Suprapubic skin (tissue), 4 donors: ENCODE results near the gene FOXJ3. TPM values are rescaled to one million over a fixed set of nuclear protein-coding genes. Genes with fewer than 3 reads are reported as not detected.
"Not testable (repeated sequence)": the region's sequence is repeated elsewhere in the genome, so short reads cannot be mapped to it uniquely, and the experiment has no call there.

Experiments
- DNase-seq, 2 donors: peaks; one replicate each; pipeline ENCODE4 v3.0.0-alpha.2; 2019; ENCODE audit warnings: low spot score in 2 of 2
- H3K27ac ChIP-seq: fragments of 200-600 bp; sonication (generic); one replicate; pipeline ENCODE4 v1.5.1; 2019
- H3K27me3 ChIP-seq: fragments of 200-600 bp; sonication (generic); one replicate; pipeline ENCODE4 v1.5.1; 2019
- H3K36me3 ChIP-seq: fragments of 200-600 bp; sonication (generic); one replicate; pipeline ENCODE4 v1.5.1; 2019
- H3K4me1 ChIP-seq: fragments of 200-600 bp; sonication (generic); one replicate; pipeline ENCODE4 v1.5.1; 2019
- H3K4me3 ChIP-seq: fragments of 200-600 bp; sonication (generic); one replicate; pipeline ENCODE4 v1.5.1; 2019; ENCODE audit warnings: mild to moderate bottlenecking
- H3K9me3 ChIP-seq: fragments of 200-600 bp; sonication (generic); one replicate; pipeline ENCODE4 v1.5.1; 2019
- EP300 ChIP-seq: sonication (generic); formaldehyde crosslinking; IDR thresholded peaks from one replicate; pipeline ENCODE4 v1.6.1; 2017; ENCODE audit warnings: antibody characterized with exemption
- POLR2A ChIP-seq, 2 donors: fragments of 450-650 bp; IDR thresholded peaks; one replicate each; pipeline ENCODE4 v1.6.1; 2017; ENCODE audit warnings: antibody characterized with exemption in 2 of 2, mild to moderate bottlenecking in 2 of 2, moderate library complexity in 2 of 2
- POLR2AphosphoS5 ChIP-seq, 3 donors: sonication (generic); formaldehyde crosslinking; IDR thresholded peaks; one replicate each; pipeline ENCODE4 v1.6.1; 2017; ENCODE audit warnings: antibody characterized with exemption in 3 of 3
- WGBS: methylation state at CpG from one replicate; pipeline ENCODE4 v1.1.5; 2018; 5-methylcytosine and 5-hydroxymethylcytosine counted together
- total RNA-seq, 4 donors: library from RNA; depleted of rRNA; stranded (reverse); fragments of >200 nt; gene quantifications; one replicate each; pipeline ENCODE4 v1.1.0, GENCODE V29; 2016
- TF ChIP-seq, protein P1 (sequence below), 2 donors: fragments of 200-600 bp in 1 of 2; fragments of 450-650 bp in 1 of 2; sonication (generic) in 1 of 2; IDR thresholded peaks; one replicate each; pipeline ENCODE4 v1.5.1; 2016 to 2019; ENCODE audit warnings: antibody characterized with exemption in 2 of 2, mild to moderate bottlenecking in 1 of 2, moderate library complexity in 1 of 2

FOXJ3 gene
- total RNA-seq, 4 donors from 2014 or later, result 37.0 to 71.0 (median 41.1) TPM

DNA sequence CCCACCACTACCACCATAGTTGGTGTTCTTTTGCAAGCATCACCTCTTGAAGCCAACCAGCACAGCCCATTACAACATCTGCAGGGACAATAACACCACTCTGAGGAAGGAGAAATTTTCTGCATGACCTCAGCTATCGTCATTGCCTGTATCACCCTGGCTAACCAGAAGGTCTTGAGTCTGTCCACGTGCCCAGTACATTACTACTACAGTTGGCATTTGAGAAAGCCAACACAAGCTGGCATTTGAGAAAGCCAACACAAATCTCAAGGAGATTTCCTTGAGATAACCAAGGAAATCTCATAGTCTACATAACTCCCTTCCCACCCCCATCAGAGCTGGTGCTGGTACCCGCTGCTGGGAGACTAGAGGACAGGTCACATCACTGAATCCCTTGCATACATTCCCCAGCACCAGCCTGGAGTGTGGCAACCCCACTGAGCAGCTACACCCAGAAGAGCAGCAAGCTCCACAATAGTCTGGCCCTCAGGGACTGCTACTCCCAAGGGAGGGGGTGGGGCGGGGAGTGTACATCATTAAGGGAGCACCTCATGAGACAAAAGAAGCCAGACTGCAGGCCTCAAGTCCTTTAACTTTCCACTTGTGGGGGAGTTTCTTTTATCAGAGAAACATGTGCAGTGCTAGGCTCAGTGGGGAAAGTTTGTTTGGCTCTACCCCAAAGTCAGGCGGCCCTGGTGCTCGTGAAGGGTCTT, 124.5 kb downstream of the FOXJ3 start:
- TF ChIP-seq EP300 (no peak), POLR2A (IDR thresholded peaks at IDR 0.05) (no peak), POLR2AphosphoS5 (IDR thresholded peaks at IDR 0.05) (no peak)
- TF ChIP-seq, protein P1, sequence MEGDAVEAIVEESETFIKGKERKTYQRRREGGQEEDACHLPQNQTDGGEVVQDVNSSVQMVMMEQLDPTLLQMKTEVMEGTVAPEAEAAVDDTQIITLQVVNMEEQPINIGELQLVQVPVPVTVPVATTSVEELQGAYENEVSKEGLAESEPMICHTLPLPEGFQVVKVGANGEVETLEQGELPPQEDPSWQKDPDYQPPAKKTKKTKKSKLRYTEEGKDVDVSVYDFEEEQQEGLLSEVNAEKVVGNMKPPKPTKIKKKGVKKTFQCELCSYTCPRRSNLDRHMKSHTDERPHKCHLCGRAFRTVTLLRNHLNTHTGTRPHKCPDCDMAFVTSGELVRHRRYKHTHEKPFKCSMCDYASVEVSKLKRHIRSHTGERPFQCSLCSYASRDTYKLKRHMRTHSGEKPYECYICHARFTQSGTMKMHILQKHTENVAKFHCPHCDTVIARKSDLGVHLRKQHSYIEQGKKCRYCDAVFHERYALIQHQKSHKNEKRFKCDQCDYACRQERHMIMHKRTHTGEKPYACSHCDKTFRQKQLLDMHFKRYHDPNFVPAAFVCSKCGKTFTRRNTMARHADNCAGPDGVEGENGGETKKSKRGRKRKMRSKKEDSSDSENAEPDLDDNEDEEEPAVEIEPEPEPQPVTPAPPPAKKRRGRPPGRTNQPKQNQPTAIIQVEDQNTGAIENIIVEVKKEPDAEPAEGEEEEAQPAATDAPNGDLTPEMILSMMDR (IDR thresholded peaks at IDR 0.05), result no peak
- no peak for DNase-seq
- H3K9me3 ChIP-seq, result no peaks in the 10 kb centered on the region
- H3K27ac ChIP-seq, result no peak overlapping the region
- WGBS, result 84% methylated on average over 5 of the region's 6 CpGs
- no peaks in the 10 kb centered on the region for H3K27me3 ChIP-seq
- no peaks in the 10 kb centered on the region for H3K36me3 ChIP-seq
- peaks cover 27% of the 10 kb centered on the region for H3K4me1 ChIP-seq
- no peak overlapping the region for H3K4me3 ChIP-seq

DNA sequence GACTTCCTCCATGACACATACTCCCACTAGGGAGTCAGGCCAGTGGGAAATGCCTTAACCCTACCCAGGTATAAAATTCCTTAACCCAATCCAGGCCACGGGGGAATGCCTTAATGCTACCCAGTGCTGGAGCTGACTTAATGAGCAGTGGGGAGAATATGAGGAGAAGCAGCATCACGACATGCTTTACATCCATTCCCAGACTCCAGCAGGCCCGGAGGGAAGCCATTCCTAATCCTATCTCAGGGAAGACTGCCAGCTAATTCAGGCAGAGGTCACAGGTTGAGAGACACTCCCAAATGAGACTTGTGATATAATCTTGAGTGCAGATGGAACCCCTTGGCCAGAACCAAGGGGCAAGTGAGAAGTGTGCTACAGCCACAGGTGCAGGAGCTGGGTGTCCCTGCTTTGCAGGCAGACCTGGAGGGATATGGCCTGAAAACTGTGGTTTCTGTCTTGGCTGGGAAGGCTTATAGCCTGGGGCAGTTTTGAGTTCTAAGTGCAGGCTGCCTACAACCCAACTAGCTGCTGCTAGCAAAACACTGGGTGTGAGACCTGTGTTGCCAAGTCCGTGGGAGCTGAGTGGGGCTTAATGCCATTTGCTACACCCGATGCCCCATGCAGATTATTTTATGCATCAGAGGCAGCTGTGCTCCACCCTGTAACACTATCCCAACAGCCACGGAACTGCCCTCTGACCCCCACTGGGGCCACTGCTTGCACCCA, 125.3 kb downstream of the FOXJ3 start:
- Histone ChIP-seq H3K36me3 (no peaks in the 10 kb centered on the region), H3K4me1 (peaks cover 24% of the 10 kb centered on the region), H3K27ac (no peak overlapping the region), H3K27me3 (no peaks in the 10 kb centered on the region), H3K4me3 (no peak overlapping the region), H3K9me3 (no peaks in the 10 kb centered on the region)
- WGBS, result 64% methylated on average over 4 of the region's 6 CpGs
- TF ChIP-seq POLR2A (IDR thresholded peaks at IDR 0.05) (no peak), EP300 (no peak), POLR2AphosphoS5 (IDR thresholded peaks at IDR 0.05) (no peak)
- TF ChIP-seq, protein P1 (IDR thresholded peaks at IDR 0.05), result no peak
- no peak for DNase-seq

DNA sequence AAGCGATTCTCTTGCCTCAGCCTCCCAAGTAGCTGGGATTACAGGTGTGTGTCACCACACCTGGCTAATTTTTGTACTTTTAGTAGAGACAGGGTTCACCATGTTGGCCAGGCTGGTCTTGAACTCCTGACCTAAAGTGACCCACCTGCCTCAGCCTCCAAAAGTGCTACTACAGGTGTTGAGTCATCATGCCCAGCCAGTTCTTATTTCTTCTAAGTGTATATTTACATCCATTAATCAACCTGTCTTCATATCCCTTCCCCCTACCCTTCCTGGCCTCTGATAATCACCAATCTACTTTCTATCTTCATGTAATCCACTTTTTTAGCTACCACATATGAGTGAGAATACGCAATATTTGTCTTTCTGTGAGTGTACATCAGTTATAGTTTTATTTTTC, 128.1 kb downstream of the FOXJ3 start:
- not testable (repeated sequence) for H3K4me3 ChIP-seq

DNA sequence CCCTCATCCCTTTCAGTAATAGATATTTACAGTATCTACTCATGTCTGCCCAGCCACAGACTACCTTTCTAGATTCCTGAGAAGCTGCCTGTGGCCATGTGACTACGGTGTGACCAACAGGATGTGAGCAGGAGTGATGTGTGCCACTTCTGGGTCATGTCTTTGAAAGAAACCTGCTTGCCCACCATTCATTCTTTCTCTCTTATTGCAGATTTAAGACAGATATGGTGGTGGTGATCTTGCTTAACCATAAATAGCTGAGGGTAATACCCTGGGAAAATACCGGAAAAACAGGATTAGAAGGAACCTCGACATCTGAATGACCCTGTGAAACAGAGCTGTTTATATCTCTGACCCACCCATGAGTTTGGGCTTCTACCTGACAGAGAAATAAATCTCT, 128.9 kb downstream of the FOXJ3 start:
- Histone ChIP-seq H3K36me3 (peaks cover 22% of the 10 kb centered on the region), H3K9me3 (no peaks in the 10 kb centered on the region), H3K4me1 (peaks cover 19% of the 10 kb centered on the region), H3K4me3 (no peak overlapping the region), H3K27ac (no peak overlapping the region), H3K27me3 (no peaks in the 10 kb centered on the region)
- TF ChIP-seq, protein P1 (IDR thresholded peaks at IDR 0.05), result no peak
- TF ChIP-seq EP300, result no peak
- TF ChIP-seq POLR2A (IDR thresholded peaks at IDR 0.05), result no peak
- TF ChIP-seq POLR2AphosphoS5 (IDR thresholded peaks at IDR 0.05), result no peak
- no peak for DNase-seq
- 64% methylated on average over 3 of the region's 3 CpGs for WGBS

More for the DNA sequence above, 128.1 kb downstream of the FOXJ3 start:
- Histone ChIP-seq H3K36me3 (peaks cover 18% of the 10 kb centered on the region), H3K4me1 (peaks cover 19% of the 10 kb centered on the region)
- not testable (repeated sequence) for DNase-seq, H3K9me3 ChIP-seq, H3K27me3 ChIP-seq, H3K27ac ChIP-seq
- WGBS, result 98% methylated on average over 2 of the region's 2 CpGs

DNA sequence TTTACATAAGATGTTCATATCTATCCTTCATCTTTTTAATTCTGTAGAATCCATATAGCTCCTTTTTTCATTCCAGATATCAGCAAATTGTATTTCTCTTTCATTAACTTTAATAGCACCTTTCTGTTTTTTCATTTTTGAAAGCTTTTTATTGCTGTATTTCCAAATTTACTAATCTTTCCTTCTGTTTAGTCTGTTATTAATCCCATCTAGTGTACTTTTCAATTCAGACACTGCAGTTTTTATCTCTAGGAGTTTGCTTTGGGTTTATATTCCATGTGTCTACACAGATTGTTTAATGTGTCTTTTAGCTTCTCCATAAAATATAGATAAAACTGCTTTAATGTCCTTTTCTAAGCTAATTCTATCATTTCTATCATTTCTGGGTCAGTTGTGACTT, 133.0 kb downstream of the FOXJ3 start:
- Histone ChIP-seq H3K27ac (no peak overlapping the region), H3K9me3 (no peaks in the 10 kb centered on the region), H3K36me3 (peaks cover 33% of the 10 kb centered on the region), H3K4me3 (no peak overlapping the region), H3K4me1 (no peaks in the 10 kb centered on the region), H3K27me3 (no peaks in the 10 kb centered on the region)
- no peak for DNase-seq
- TF ChIP-seq, protein P1 (IDR thresholded peaks at IDR 0.05), result no peak
- TF ChIP-seq EP300 (no peak), POLR2A (IDR thresholded peaks at IDR 0.05) (no peak), POLR2AphosphoS5 (IDR thresholded peaks at IDR 0.05) (no peak)
